DOHH2 (cell line): ENCODE measurements around the gene GFPT2.

Experiments used
- H3F3A ChIP-seq: fragments of 200-600 bp; sonication (generic), shearing (Covaris generic); 2 replicates; pipeline ENCODE4 v1.6.0; 2016; ENCODE audit warnings: antibody characterized with exemption, mild to moderate bottlenecking; ENCODE audit not compliant: control insufficient read depth, insufficient read depth
- H3K27ac ChIP-seq: fragments of 200-600 bp; sonication (generic); 2 replicates; pipeline ENCODE4 v1.5.1; 2014; ENCODE audit warnings: low read depth, mild to moderate bottlenecking, low read length, moderate library complexity
- H3K27me3 ChIP-seq: fragments of 200-600 bp; sonication (generic); 2 replicates; pipeline ENCODE4 v1.6.1; 2014; ENCODE audit warnings: mild to moderate bottlenecking, low read length, mixed read lengths; ENCODE audit not compliant: control insufficient read depth
- H3K36me3 ChIP-seq: fragments of 200-600 bp; sonication (generic); 2 replicates; pipeline ENCODE4 v1.6.1; 2014; ENCODE audit warnings: mild to moderate bottlenecking, low read length, moderate library complexity, mixed read lengths; ENCODE audit not compliant: control insufficient read depth
- H3K4me1 ChIP-seq: fragments of 200-600 bp; sonication (generic); 2 replicates; pipeline ENCODE4 v1.6.1; 2014; ENCODE audit warnings: mild to moderate bottlenecking, low read length, mixed read lengths; ENCODE audit not compliant: control insufficient read depth
- H3K4me2 ChIP-seq: fragments of 200-600 bp; sonication (generic); 2 replicates; pipeline ENCODE4 v1.6.0; 2014; ENCODE audit warnings: mild to moderate bottlenecking, low read length, moderate library complexity
- H3K4me3 ChIP-seq: fragments of 200-600 bp; sonication (generic); 2 replicates; pipeline ENCODE4 v1.5.1; 2014; ENCODE audit warnings: mild to moderate bottlenecking, low read length, mixed read lengths
- H3K79me2 ChIP-seq: fragments of 200-600 bp; sonication (generic); 2 replicates; pipeline ENCODE4 v1.6.1; 2014; ENCODE audit warnings: mild to moderate bottlenecking, low read length, mixed read lengths; ENCODE audit not compliant: control insufficient read depth
- H3K9me2 ChIP-seq: fragments of 200-600 bp; sonication (generic); replicated peaks from 2 replicates; pipeline ENCODE4 v1.6.1; 2014; ENCODE audit warnings: mild to moderate bottlenecking, low read length, mixed read lengths; ENCODE audit not compliant: control insufficient read depth
- H3K9me3 ChIP-seq: fragments of 200-600 bp; sonication (generic); 2 replicates; pipeline ENCODE4 v1.6.1; 2014; ENCODE audit warnings: antibody characterized with exemption, low read length, mixed read lengths; ENCODE audit not compliant: control insufficient read depth, insufficient read depth
- H4K20me1 ChIP-seq: fragments of 200-600 bp; sonication (generic); 2 replicates; pipeline ENCODE4 v1.6.0; 2014; ENCODE audit warnings: low read depth, mild to moderate bottlenecking, antibody characterized with exemption, low read length, moderate library complexity; ENCODE audit not compliant: control insufficient read depth, insufficient read depth
- EZH2phosphoT487 ChIP-seq: fragments of 200-600 bp; sonication (generic); IDR thresholded peaks from 2 replicates; pipeline ENCODE4 v1.6.1; 2017; ENCODE audit warnings: borderline replicate concordance, mild to moderate bottlenecking, antibody characterized with exemption, low read length, moderate library complexity, mixed read lengths
- TF ChIP-seq, protein P1 (sequence below): fragments of 200-600 bp; sonication (generic); IDR thresholded peaks from one replicate; pipeline ENCODE4 v1.5.1; 2014; ENCODE audit warnings: antibody characterized with exemption, mild to moderate bottlenecking, low read depth, low read length; ENCODE audit not compliant: poor library complexity, severe bottlenecking

The GFPT2 gene

DNA sequence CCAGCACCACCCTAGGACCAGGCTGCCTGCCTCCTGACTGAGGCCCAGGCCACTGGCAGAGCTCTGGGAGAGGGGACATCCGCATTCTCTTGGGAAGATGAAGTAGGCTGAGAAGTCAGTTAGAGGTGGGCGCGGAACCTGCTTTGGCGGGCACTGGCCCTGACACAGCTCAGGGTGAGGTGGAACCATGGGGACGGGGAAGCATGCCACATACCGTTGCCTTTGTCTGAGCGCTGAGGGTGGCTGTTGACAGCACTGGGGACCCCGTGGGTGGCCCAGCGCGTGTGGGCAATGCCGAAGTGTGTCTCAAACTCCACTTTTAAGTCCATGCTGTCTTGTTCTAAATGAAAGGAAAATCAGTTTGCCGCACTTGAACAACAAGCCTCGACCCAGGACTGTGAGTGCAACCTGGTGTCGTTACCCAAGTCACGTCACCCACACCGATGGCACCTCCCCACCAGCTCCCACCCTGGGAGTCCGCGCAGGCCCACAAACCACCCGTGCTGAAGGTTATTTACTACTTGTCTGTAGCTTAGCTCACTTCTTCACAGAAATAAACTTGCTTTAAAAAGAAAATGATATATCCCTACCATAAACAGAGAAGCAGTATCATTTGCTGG, 17.4 kb downstream of the GFPT2 start:
- Histone ChIP-seq H3K4me1 (no peaks in the 10 kb centered on the region), H3K9me2 (no peaks in the 10 kb centered on the region), H3K36me3 (no peaks in the 10 kb centered on the region), H3K27ac (no peak overlapping the region), H3F3A (no peaks in the 10 kb centered on the region), H3K9me3 (no peaks in the 10 kb centered on the region), H3K4me2 (no peak overlapping the region), H4K20me1 (no peaks in the 10 kb centered on the region), H3K79me2 (no peaks in the 10 kb centered on the region), H3K4me3 (no peak overlapping the region), H3K27me3 (no peaks in the 10 kb centered on the region)
- TF ChIP-seq, protein P1, sequence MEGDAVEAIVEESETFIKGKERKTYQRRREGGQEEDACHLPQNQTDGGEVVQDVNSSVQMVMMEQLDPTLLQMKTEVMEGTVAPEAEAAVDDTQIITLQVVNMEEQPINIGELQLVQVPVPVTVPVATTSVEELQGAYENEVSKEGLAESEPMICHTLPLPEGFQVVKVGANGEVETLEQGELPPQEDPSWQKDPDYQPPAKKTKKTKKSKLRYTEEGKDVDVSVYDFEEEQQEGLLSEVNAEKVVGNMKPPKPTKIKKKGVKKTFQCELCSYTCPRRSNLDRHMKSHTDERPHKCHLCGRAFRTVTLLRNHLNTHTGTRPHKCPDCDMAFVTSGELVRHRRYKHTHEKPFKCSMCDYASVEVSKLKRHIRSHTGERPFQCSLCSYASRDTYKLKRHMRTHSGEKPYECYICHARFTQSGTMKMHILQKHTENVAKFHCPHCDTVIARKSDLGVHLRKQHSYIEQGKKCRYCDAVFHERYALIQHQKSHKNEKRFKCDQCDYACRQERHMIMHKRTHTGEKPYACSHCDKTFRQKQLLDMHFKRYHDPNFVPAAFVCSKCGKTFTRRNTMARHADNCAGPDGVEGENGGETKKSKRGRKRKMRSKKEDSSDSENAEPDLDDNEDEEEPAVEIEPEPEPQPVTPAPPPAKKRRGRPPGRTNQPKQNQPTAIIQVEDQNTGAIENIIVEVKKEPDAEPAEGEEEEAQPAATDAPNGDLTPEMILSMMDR = no peak
- TF ChIP-seq EZH2phosphoT487 = no peak

DNA sequence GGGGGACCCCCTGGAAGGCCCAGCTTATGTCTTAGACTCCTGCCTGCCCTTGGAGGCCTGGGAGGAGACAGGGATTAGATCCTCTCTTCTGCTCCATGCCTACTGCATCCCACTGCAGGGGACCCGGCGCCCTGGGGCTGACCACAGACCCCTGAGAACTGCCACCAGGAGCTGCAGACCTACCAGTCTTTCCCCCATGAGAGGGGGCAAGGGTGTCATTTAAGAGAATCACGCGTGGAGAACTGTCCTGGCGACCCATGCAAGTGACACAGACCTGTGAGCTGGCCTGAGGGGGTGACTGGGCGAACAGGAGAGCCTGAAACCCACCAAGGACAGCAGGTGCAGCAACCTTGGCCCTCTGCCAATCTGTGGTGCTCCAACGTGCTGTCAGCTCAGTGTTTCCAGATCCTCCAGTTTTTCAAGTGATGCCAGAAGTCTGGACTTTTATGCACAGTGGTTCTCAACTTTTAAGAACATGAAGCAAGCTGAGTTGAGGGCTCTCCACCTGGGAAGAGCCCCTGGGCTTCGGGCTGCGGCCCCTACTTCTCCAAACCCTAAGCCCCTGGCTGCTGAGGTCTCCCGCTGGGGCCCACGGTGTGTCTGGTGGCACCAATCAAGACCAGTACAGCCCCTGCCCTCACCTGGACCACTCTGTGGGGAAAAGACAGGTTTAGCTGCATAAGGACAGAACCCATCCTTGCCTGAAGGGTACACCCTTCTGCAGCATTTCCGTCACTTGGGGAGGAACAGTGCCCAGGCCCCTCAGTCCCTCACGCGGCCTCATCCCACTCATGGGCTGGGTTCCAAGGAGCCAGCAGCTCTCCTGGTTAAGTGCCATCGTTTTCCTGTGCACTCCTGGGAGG, 18.2 kb downstream of the GFPT2 start:
- Histone ChIP-seq H3F3A (no peaks in the 10 kb centered on the region), H3K9me3 (no peaks in the 10 kb centered on the region)
- TF ChIP-seq EZH2phosphoT487 = no peak
- TF ChIP-seq, protein P1 = no peak

DNA sequence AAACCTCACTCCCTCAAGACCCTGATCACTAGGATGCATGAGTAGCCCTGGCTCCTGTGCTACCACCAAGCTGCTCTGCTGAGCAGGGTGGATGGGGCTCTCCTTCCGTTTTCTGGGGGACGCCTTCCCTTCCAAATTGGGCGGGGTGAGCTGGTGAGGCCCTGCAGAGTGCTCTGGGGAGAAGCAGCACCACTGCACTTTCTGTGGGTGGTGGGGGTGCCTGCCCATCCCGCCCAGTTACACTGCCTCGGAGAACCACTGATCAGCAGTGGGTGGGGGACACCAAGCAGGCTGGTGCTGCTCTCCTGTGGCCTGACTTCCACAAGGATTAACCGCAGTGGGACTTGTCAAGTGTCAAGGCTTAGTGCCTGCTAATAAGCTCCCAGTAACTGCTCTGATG, 19.0 kb downstream of the GFPT2 start:
- Histone ChIP-seq H3K36me3 (no peaks in the 10 kb centered on the region), H3K4me3 (no peak overlapping the region), H3K79me2 (no peaks in the 10 kb centered on the region), H3K27ac (no peak overlapping the region), H3K4me2 (no peak overlapping the region), H3F3A (no peaks in the 10 kb centered on the region), H3K4me1 (no peaks in the 10 kb centered on the region), H3K9me3 (no peaks in the 10 kb centered on the region), H3K27me3 (no peaks in the 10 kb centered on the region), H3K9me2 (no peaks in the 10 kb centered on the region), H4K20me1 (no peaks in the 10 kb centered on the region)
- no peak for TF ChIP-seq EZH2phosphoT487
- TF ChIP-seq, protein P1 = no peak

More for the DNA sequence above, 18.2 kb downstream of the GFPT2 start:
- Histone ChIP-seq H3K9me2 (no peaks in the 10 kb centered on the region), H3K27ac (no peak overlapping the region), H3K27me3 (no peaks in the 10 kb centered on the region), H3K4me2 (no peak overlapping the region), H4K20me1 (no peaks in the 10 kb centered on the region), H3K4me1 (no peaks in the 10 kb centered on the region), H3K4me3 (no peak overlapping the region), H3K36me3 (no peaks in the 10 kb centered on the region), H3K79me2 (no peaks in the 10 kb centered on the region)
